Stomach smooth muscle (tissue), 2 donors: ENCODE results near the gene CCDC142.
"Not testable (repeated sequence)": the region's sequence is repeated elsewhere in the genome, so short reads cannot be mapped to it uniquely, and the experiment has no call there.

Experiments used
- H3K27ac ChIP-seq: one replicate; pipeline ENCODE4 v1.7.0; 2013; ENCODE audit warnings: mild to moderate bottlenecking, low read length, inconsistent platforms
- H3K27me3 ChIP-seq, 2 donors: one replicate each; pipeline ENCODE4 v1.7.0; 2013; ENCODE audit warnings: low read length in 2 of 2; ENCODE audit not compliant: insufficient read depth in 2 of 2, control insufficient read depth in 1 of 2
- H3K36me3 ChIP-seq, 2 donors: one replicate each; pipeline ENCODE4 v1.7.0; 2013; ENCODE audit warnings: low read length in 2 of 2; ENCODE audit not compliant: control insufficient read depth in 2 of 2, insufficient read depth in 2 of 2
- H3K4me1 ChIP-seq: one replicate; pipeline ENCODE4 v1.7.0; 2013; ENCODE audit warnings: low read length; ENCODE audit not compliant: control insufficient read depth, insufficient read depth
- H3K4me3 ChIP-seq, 2 donors: one replicate each; pipeline ENCODE4 v1.7.0; 2013; ENCODE audit warnings: low read length in 2 of 2
- H3K9ac ChIP-seq, 2 donors: one replicate each; pipeline ENCODE4 v1.7.0; 2013; ENCODE audit warnings: low read length in 2 of 2, mild to moderate bottlenecking in 1 of 2
- H3K9me3 ChIP-seq, 2 donors: one replicate each; pipeline ENCODE4 v1.7.0; 2013; ENCODE audit warnings: low read length in 2 of 2; ENCODE audit not compliant: control insufficient read depth in 2 of 2
- donor health status: healthy.
- donor health status: Pancreatic carcinoma.

CCDC142 gene

DNA sequence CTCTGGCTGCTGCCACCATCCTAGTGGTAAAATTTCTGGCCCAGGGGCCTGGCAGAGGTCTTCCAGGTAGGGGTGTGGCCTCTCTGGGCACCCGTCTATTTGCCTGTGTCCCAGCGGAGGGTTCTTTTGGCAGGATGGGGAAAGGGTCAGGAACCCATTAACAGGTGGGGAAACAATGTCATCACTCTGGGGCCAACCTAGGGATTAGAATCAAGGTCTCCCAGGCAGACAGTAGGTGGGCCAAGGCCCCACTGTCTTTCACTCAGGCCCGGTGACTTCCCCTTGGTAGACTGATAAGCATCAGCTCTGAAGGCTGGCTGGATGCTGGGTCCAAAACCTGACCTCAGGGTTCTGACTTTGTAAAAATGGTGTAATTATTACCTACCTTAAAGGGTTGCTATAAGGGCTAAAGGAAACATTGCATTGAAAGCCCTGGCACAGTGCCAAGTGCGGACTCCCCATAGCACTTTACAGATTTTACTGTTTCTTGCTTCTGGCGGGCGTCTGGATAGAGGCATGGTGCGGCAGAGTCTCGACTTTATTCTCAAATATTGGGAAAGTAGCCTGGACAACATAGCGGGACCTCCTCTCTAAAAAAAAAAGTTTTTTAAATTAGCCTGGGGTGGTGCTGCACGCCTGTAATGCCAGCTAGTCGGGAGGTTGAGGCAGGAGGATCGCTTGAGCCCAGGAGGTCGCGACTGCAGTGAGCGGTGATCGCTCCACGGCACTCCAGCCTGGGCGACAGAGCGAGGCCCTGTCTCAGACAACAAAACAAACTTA, 14.4 kb upstream of the CCDC142 start:
- Histone ChIP-seq H3K4me1 (peaks cover 24% of the 10 kb centered on the region), H3K27ac (no peak overlapping the region), H3K9ac (no peak overlapping the region), H3K27me3 (peaks cover 50 to 51% of the 10 kb centered on the region in 2 donors), H3K4me3 (no peak overlapping the region), H3K9me3 (no peaks in the 10 kb centered on the region), H3K36me3 (peaks cover 12 to 14% of the 10 kb centered on the region in 2 donors)

DNA sequence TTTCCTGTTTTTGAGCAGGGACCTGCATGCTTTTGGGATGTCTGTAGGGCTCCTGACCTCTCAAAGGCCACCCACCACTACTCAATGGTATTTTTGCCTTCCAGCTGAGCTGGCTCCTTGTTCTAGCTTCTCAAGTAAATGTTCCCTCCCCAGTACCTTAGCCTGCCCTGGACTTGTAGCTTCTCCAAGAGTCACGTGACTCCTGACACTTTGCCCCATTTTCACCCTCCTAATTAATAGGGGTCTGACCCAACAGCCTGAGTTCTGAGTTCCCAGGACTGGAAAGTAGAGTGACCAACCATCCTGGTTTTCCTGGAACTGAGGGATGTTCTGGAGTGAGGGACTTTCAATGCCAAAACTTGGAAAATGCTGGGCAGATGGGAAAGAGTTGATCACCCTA, 12.6 kb upstream of the CCDC142 start:
- H3K4me3 ChIP-seq, result no peak overlapping the region
- no peak overlapping the region for H3K27ac ChIP-seq
- H3K9me3 ChIP-seq, result no peaks in the 10 kb centered on the region
- peaks cover 22% of the 10 kb centered on the region for H3K4me1 ChIP-seq
- no peak overlapping the region for H3K9ac ChIP-seq
- H3K27me3 ChIP-seq, result peaks cover 33 to 34% of the 10 kb centered on the region in 2 donors
- peaks cover 21 to 31% of the 10 kb centered on the region in 2 donors for H3K36me3 ChIP-seq

DNA sequence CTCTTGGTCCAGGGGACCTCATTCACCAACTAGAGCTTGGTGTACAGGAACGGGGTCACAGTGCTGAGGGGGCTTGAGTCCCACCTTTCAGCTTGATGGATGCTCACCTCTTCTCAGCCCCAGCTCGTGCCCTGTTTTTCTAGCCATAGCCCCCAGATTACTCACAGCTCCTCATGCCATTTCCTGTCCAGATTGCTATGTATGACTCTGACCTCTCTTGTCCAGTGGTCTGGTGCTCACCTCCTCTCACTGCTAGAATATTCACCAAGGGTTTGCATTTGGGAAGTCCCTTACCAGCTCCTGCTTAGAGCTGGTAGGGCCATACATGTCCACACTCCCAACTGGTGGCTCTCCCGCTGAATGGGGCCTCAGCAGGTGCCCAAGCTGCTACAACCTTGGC, 10.7 kb upstream of the CCDC142 start:
- no peaks in the 10 kb centered on the region for H3K9me3 ChIP-seq
- H3K4me3 ChIP-seq, result no peak overlapping the region
- peaks cover 26 to 40% of the 10 kb centered on the region in 2 donors for H3K36me3 ChIP-seq
- H3K9ac ChIP-seq, result no peak overlapping the region
- H3K27ac ChIP-seq, result no peak overlapping the region
- peaks cover 9% of the 10 kb centered on the region for H3K4me1 ChIP-seq
- H3K27me3 ChIP-seq, result peaks cover 14 to 17% of the 10 kb centered on the region in 2 donors

DNA sequence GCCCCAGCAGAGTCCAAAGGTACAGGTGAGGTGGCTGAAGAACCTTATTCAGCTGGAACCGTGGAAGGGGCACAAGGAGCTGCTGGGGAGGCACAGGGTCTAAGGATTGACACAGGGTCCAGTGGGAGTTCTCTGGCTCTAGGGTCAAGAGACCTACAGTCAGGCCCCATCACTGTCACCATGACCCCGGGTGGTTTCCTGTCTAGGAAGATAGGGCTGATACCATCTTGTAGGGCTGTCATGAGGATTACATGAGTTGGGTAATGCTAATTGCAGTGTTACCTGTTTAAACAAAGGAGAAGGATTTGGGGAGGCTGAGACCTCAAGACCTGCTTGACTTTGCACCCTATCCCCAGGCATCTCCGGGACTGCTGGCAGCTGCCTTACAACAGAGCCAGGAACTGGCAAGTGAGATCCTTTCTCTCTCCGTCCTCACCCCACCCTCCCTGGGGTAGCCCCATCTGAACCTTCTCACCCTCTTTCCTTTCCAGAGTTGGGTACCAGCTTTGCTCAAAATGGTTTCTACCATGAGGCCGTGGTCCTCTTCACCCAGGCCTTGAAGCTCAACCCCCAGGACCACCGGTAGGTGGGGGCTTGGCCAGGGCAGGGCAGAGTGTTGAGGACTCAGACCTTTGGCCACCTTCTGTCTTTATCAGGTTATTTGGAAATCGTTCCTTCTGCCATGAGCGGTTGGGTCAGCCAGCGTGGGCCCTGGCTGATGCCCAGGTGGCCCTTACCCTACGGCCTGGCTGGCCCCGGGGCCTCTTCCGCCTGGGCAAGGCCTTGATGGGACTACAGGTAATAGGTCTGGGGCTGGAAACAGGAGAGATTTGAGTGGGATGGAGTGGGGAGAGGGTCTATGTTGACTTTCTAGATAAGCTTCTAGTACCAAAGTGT, 9.1 kb upstream of the CCDC142 start:
- H3K4me3 ChIP-seq, result no peak overlapping the region
- peaks cover 30 to 40% of the 10 kb centered on the region in 2 donors for H3K36me3 ChIP-seq
- H3K27ac ChIP-seq, result no peak overlapping the region
- peaks cover 0 to 1% of the 10 kb centered on the region in 2 donors for H3K27me3 ChIP-seq
- no peaks in the 10 kb centered on the region for H3K4me1 ChIP-seq
- no peak overlapping the region for H3K9ac ChIP-seq
- no peaks in the 10 kb centered on the region for H3K9me3 ChIP-seq

DNA sequence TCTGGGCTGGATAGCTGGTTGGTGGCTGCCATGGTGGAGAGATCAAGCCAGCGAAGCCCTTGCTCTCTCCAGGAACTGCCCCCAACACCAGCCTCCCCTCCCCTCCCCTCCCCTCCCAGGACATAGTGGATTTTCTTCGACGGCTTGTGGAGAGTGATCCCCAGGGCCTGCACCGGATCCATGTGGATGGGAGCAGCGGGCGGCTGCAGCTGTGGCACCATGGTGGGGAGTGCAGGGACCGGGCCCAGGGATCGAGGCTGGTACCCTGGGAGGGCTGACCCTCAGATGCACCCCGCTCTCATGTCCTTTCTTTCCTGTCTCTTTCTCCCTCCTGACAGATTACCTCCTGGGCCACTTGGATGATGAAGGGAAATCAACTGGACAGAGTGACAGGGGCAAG, 7.1 kb upstream of the CCDC142 start:
- Histone ChIP-seq H3K9ac (no peak overlapping the region), H3K4me3 (no peak overlapping the region), H3K27me3 (no peaks in the 10 kb centered on the region), H3K9me3 (no peaks in the 10 kb centered on the region), H3K36me3 (peaks cover 35 to 42% of the 10 kb centered on the region in 2 donors), H3K27ac (no peak overlapping the region), H3K4me1 (no peaks in the 10 kb centered on the region)

DNA sequence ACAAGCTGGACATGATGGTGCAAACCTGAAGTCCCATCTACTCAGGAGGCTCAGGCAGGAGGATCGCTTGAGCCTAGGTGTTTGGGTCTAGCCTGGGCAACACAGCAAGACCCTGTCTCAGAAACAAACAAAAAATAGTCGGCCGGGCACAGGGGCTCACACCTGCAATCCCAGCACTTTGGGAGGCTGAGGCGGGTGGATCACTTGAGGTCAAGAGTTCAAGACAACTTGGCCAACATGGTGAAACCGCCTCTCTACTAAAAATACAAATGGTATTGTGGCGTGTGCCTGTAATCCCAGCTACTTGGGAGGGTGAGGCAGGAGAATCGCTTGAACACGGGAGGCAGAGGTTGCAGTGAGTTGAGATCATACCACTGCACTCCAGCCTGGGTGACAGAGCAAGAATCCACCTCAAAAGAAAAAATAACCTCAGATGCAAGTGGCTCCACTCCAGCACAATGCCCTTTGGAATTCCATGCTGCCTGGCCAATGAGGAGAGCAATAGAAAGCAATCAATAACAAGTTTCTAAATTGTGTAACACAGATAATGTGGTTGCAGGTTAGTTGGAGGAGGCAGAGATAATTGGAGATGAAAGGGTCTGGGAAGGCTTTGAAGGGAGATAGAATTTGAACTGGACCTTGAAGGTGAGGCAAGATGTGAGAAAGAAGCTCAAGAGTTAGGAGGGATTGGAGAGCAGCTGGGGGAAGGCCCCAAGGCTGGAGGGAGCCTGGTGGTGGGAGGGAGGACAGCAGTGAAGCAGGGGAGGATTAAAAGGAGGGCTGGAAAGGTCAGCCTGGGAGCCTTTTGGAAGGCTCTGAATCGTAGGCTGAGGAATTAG, 6.1 kb upstream of the CCDC142 start:
- Histone ChIP-seq H3K9ac (no peak overlapping the region), H3K4me3 (no peak overlapping the region), H3K9me3 (no peaks in the 10 kb centered on the region), H3K36me3 (peaks cover 35 to 42% of the 10 kb centered on the region in 2 donors), H3K4me1 (peaks cover 4% of the 10 kb centered on the region), H3K27me3 (no peaks in the 10 kb centered on the region), H3K27ac (no peak overlapping the region)

DNA sequence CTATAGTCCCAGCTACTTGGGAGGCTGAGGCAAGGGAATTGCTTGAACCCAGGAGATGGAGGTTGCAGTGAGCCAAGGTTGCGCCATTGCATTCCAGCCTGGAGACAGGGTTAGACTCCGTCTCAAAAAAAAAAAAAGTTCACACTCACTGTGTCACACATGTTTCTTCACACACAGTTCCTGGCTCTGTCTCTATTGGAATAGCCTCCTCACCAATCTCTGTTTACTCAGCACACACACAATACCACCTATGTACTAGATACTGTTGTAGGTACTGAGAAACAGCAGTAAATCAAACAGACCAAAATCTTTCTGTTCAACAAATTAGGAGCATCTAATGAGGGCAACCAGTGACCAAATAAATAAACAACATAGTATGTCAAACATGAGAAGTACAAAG, 3.3 kb upstream of the CCDC142 start:
- Histone ChIP-seq H3K27me3 (no peaks in the 10 kb centered on the region), H3K9me3 (no peaks in the 10 kb centered on the region), H3K27ac (no peak overlapping the region), H3K9ac (no peak overlapping the region), H3K4me1 (peaks cover 20% of the 10 kb centered on the region), H3K36me3 (peaks cover 18 to 21% of the 10 kb centered on the region in 2 donors), H3K4me3 (no peak overlapping the region)

DNA sequence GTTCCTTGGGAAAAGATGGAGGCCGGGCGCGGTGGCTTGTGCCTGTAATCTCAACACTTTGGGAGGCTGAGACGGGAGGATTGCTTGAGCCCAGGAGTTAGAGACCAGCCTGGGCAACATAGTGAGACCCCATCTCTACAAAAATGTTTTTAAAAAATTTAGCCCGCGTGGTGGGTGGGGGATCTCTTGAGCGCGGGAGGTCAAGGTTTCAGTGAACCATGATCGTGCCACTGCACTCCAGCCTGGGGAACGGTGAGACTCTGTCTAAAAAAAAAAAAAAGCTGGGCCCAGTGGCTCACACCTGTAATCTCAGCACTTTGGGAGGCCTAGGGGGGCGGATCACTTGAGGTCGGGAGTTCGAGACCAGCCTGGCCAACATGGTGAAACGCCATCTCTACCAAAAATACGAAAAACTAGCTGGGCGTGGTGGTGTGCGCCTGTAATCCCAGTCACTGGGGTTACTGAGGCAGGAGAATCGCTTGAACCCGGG, 922 bp upstream of the CCDC142 start:
- H3K27ac ChIP-seq, result peak overlapping the region; percentile 88
- H3K4me3 ChIP-seq, result peak overlapping the region; percentile 99 to 100
- H3K27me3 ChIP-seq, H3K9me3 ChIP-seq: not testable (repeated sequence)
- H3K9ac ChIP-seq, result peak overlapping the region; percentile 80 to 87
- H3K4me1 ChIP-seq, result peaks cover 28% of the 10 kb centered on the region
- H3K36me3 ChIP-seq, result peaks cover 8 to 16% of the 10 kb centered on the region in 2 donors

DNA sequence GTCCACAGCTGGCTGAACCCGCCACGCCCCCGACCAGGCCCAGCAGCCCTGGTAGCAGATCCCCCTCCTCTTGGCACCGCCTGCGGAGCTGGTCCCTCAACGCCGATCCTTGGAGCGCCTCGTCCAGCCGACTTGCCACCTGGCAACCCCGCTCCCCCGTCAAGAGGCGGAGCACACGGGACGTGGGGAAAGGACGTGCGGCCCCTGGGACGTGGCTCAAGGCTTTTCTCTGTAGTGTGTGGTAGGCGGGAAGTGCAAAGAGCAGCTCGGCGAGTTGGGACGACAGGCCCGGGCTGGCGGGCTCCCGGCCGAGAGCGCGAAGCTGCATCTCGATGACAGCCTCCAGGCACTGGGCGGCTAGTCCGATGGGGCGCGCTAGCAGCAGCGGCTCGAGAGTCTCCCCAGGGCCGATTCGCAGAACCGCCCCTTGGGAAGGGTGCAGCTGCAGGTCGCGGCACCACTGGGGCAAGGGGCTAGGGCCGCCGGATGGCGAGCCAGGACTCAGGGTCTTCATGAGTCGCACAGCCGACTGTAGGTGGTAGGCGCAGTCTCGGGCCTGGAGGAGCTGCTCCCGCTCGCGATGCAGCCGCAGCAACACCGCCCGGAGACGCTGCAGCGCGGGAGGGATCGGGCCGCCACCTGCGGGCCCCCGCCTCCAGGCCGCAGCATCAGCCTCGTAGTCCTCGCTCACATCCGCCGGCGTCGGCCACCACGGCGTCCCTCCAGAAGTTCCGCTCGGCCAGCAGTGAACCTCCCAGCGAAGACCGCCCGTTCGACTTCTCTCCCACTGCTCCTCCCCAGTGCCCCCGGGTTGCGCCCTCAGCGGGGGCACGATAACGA, 617 bp downstream of the CCDC142 start:
- peak overlapping the region; percentile 80 to 87 for H3K9ac ChIP-seq
- H3K4me3 ChIP-seq, result peak overlapping the region; percentile 99 to 100
- H3K27me3 ChIP-seq, result no peaks in the 10 kb centered on the region
- H3K4me1 ChIP-seq, result peaks cover 28% of the 10 kb centered on the region
- H3K36me3 ChIP-seq, result peaks cover 13 to 17% of the 10 kb centered on the region in 2 donors
- H3K27ac ChIP-seq, result peak overlapping the region; percentile 88
- no peaks in the 10 kb centered on the region for H3K9me3 ChIP-seq
